GM10847 (cell line): ENCODE data around the gene RARRES1.

Source experiments
- POLR2A ChIP-seq: IDR thresholded peaks from 2 replicates; pipeline ENCODE4 v1.6.1; 2011; ENCODE audit not compliant: insufficient read length; ENCODE audit errors: extremely low read depth

RARRES1 gene

DNA sequence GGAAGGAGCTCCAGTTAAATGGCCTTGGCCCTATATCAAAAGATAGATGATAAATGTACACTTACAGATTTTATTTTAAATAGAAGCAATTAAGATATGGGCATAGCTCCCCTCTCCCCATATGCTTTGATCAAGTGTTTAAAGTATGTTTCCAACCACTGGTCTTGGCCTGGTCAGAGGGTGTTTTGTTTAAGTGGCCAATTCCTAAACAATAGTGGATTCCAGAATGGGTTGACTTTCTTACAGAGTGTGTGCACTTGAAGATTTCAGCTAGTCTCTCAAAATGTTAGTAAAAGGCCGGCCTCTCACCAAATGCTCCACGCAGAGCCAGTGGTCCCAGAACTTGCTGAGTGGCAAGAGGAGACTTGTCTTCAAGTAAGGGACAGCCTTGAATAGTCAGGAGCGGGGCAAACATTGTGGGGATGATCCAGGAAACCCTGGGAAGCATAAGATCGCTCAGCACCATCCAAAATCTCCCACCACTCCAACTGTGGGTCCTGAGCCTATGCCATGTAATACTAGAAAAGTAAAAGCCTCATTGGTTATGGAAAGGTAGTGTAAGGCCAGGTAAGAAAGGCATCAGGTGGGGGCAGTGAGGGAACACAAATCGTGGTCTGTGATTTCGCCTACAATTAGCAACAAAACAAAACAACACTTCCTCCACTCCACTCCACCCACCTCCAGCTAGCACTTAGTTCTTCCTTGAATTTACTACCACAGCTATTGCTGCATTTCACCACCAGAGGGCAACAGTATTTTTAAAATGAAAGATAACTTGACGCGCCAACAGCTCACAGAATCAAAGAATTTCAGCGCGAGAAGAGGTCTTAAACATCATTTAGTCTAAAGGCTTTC, 4.8 kb downstream of the RARRES1 start:
- no peak for TF ChIP-seq POLR2A

DNA sequence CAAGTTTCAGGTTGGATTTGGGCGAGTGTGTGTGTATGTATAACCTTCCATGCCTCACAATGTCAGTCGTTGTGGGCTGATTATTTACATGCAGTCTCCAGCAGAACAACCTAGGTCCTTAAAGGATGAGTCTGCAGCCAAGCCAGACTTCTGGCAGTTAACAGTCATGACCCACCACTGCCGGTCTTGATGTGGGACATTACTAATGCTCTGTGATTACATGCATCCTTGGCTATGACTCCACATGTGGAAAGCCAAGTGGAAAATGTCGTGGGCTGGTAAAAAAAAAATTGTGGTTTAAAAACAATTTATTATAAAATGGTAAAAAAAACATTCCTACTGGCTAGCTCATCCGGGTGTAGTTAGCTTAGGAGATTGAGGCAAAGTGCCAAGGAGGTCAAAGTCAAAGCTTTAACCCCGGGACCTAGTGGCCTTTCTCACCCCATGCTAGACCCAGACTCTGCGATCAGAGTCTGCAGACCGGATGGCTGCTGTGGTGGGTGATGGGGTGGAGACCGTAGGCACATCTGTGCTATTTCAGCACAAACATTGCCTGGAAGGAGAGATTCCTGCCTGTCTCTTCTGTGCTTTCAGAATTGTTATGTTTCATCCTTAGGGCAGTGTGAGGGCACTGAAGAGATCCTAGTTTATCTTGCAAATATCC, 6.8 kb downstream of the RARRES1 start:
- TF ChIP-seq POLR2A = no peak

DNA sequence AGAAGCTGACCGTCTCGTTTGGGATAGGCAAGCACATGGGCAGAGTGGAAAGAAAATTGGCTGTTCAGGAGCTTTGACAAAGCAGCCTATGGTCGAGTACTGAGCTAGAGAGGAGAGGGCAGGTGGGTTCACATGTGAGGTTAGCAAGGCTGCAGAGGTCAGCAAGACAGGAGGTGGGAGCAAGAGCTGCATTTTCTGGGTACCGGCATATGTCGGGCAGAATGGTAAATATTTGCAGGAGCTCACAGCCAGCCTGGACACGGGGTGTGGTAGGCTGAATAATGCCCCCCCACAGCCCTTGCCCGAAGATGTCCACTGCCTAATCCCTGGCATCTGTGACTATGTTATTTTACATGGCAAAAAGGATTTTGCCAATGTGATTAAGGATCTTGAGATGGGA, 8.3 kb downstream of the RARRES1 start:
- no peak for TF ChIP-seq POLR2A

DNA sequence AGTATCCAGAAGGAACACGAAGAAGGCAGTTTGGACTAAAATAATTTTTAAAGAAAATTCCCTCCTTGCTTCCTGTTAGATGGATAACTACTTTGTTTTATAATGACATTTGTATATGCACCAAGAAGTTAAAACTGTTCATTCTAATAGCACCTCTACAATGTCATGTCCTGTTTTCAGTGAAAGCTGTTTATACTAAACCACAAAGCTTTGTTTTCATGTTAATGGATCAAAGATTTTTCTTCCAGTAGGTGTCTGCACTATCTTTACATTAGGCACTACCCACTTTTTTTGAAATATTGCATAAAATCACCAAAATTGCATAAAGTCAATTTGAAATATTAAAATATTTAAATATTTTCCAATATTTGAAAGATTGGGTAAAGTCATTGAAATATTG, 10.1 kb downstream of the RARRES1 start:
- TF ChIP-seq POLR2A = no peak

DNA sequence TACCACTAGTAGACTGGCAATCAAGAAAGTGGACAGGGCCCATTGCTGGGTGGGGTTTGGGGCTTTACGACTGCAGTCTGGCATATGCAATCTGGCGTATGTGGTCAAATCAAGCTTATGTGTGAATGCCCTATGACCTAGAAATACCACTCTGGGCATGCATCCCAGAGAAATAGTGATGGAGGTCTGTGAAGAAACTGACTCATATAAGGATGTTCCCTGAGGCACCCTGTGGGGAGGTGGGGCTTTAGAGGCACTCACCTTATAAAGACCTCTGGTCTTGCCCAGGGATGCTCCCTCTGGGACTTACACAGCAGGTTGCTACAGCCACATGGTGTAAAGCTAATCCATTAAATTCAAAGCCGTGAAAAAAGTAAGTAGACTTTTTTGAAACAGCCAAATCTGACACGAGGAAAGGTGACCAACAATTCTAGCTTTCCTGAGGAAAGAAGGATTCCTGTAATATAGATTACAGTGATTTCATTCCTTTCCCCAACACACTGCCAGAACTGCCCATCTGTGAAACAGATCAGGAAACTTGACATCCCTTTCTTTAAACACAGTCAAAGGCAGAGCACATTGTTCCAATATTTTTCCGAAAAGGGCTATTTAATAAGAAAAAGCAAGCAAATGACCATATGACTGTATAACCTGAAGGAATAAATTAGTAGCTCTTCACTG, 13.6 kb downstream of the RARRES1 start:
- no peak for TF ChIP-seq POLR2A

DNA sequence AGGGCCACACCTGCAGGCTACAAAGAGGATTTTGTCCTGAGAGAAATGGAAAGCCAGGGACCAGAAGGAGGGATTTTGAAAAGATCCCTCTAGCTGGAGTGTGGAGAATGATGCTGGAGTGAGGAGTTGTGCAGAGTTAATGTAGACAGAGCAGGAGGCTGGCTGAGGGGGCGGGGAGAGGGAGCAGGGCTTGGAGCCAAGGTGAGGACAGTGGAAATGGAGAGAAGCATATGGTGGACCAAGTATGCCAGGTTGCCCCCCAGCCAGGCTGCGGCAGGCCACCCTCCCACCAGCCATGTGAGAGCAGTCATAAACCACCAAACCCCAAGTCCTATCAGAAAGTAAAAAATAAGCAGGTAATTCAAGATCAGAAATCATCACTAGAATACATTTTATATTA, 14.7 kb downstream of the RARRES1 start:
- no peak for TF ChIP-seq POLR2A

DNA sequence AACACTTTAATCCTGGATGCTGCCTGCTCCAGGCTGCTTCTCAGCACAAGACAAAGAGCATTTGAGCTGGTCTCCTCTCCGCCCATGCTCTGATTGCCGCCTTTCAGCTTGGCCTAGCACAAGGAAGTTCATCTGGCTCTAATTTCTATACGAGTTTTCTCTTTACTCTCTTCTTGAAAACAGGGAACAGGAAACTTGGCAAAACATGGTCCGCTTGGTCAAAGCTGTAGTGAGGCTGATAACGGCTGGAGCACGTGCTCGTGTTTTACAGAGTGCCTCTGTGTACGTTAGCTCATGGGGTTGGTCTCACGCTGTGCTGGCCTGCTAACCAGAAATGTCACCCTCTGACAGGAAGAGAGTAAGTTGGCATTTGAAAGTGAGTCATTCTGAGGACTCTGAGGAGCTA, 19.2 kb downstream of the RARRES1 start:
- no peak for TF ChIP-seq POLR2A

DNA sequence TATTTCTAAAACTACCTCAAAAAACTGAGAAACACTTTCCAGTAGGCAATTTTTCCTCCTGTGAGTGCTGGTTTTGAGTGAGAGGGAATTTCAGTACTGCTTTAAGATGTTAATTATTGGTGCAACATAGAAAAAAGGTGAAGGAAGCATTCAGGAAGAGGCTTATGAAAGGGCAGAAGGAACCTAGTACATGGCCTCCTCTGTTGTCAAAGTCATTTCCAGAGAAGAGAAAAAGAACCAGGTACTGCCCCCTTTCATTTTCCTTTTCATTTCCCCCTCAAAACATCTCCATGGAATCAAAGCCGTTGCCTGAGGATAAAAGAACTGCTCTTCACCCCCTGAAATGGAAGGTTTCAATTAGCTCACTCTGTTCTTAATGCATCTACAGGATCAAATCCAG, 19.8 kb downstream of the RARRES1 start:
- no peak for TF ChIP-seq POLR2A

DNA sequence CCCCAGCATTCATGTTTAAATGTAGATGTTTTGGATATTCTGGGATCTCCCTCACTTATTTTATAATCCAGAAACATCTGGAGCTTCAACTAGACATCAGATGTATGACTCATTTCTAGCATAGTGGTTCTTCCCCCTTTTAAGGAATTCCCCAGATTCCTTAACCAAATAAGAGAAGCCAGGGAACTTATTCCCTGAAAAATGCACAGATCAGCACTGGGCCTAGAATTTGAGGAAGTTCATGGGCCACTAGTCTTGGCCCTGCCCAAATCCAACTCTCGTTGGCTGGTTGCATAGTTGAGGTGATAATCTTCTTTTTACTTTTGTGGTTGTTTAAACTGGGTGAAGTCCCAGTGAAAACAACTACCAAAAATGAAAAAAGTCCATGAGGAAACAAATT, 20.4 kb downstream of the RARRES1 start:
- no peak for TF ChIP-seq POLR2A

DNA sequence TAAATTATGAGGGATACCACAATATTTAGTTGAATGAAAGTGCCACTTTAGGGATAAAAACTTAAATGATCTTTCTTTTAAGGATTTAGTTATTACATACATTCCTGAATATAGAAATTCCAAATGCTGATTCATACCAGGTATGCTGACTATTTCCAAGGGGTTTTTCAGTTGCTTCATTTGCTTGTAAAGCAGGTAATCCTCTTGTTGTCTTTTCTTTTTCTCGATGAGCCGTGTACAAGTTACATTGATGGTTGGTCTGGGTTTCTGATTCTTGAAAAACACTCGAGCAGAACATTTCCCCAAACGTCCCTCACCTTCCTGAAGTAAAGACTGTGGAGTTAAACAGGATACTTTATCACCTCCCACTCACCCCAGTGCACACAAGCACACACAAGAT, 21.7 kb downstream of the RARRES1 start:
- no peak for TF ChIP-seq POLR2A

DNA sequence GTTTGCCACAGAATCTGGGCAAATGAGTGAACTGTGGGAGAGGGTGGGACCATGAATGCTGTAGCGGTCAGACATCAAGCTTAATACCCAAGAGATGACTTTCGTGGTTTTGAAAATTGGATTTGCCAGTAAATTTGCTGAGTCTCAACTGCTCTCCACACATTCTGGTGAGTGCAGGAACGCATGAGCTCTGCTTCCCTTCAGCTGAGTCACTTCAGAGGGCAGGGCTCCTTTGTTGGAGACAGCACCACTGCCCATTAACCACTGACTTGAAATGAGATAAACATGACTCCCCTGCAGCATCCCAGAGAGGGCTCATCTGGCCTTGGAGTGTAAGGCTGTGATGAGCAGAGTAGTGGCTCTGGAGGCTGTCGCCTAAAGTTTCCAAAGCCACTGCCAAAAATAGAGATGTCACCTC, 22.6 kb downstream of the RARRES1 start:
- TF ChIP-seq POLR2A = no peak

DNA sequence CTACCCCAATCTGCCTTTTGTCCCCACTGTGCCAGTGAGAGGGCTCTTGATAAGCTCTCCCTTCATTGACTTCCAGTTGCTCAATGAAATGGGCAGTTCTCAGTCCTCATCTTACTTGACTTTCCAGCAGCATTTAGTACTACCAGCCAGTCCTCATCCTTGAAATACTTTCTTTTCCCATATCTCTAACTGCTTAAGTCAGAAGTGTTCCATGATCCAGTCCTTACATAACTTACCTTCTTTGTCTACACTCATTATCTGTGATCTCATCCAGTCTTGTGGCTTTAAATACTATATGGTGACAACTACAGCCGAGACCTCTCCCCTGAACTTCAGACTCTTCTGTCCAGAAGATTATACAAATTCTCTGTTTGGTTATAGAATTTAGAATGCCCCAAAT, 28.7 kb downstream of the RARRES1 start:
- TF ChIP-seq POLR2A = no peak

DNA sequence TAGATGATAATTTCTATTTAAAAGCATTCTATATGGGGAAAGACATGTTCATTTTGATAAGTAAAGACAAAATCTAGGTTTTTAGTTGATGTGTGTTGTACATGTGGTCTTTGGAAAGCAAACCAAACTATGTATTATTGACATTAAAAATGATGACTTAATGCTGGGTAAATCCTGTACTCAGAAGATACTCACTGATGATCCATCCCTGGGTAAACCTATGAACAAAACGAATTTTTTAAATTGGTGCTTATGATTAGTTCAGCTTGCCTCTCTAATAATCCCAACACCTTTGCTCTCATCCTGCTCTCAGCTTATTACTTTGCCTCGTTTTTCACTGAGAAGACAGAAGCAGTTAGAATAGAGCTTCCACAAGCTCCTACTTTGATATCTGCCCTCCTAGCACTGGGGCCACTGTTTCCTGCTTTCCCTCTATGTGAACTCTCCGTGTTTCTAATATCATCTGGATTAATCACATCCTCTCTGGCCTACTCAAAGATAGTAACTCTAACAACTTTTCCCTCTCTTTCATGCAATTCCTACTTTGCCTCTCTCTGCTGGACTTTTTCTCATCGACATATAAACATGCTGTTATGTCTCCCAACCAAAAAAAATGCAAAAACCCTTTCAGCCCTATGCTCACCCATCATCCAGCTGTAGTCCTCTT, 29.3 kb downstream of the RARRES1 start:
- TF ChIP-seq POLR2A = no peak

DNA sequence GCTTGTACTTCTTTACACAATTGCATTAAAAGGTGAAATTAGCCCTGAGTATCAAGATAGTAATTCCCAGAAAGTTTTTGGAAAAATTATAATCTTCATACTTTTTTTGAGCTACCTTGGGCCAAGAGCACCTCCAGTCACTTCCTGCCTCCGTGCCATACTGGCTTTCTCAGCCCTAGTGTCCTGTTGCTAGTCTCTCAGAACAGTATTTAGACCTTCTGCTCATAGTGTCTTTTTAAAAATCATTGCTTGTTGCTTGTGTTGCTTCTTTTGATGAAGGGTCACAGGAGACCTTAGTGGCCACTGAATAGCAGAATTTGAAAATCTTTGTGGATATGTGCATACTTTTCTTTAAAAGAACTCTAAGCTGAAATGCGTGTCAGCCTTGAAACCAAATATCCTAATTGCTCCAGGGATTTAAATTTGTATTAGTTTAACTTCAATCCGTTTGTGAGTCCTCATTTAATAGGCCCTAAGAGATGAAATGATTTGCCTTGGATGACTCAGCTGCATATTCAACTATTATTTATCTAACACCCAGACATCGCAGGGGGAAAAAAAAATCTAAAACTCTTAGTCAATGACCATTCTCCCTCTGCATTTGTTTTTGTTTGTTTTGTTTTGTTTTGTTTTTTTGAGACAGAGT, 30.7 kb downstream of the RARRES1 start:
- no peak for TF ChIP-seq POLR2A

DNA sequence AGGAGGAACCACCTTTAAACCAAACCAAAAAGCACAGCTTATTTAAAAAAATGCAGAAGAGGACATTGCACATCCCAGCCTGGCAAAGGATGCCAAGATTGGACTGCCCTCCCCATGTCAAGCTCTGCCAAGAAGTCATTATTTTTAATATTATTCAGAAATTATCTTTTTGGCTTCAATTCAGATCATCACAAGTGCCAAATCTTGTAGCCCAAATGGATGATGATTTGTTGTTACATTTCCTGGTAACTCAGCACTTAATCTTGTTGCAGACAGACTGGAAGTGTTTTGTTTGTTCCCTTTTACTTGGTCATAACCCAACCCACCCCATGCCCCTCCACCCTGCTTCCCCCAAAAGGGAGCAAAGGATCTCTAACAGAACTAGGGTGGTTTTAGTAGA, 31.7 kb downstream of the RARRES1 start:
- no peak for TF ChIP-seq POLR2A

DNA sequence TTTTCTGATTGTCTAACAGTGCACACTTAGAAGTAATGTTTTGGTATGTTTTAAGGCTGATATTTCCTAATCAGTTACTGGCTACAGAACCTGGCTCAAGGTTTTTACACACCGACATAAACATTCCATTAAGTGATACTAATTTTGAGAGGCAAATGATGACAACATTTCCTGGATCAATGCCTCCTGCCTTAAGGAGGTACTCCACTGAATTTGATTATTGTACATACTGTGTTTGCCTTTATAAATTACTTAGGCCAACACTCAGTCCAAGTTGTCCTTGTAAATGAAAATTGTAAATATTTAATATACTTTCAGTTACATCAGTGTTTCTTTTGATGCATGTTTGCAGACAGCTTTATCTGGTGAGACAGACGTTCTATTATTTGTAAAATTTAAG, 35.6 kb downstream of the RARRES1 start:
- TF ChIP-seq POLR2A = no peak

DNA sequence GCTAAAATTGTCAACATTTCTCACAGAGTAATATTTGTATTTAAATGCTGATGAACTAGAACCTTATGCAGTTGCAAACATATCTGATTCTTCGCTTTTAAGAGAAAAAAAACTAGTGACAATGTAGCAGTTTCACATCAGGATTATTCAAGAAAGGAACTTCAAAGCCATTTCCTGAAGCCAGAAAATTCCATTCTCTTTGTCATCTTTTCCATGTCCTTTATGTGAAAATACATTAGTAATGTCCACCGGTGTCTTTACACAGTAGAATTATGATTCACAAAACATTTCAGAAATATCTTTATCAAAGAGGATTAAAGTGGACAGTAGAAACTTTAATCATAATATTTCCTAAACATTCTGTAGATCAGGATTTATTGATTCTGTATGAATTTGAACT, 47.1 kb downstream of the RARRES1 start:
- no peak for TF ChIP-seq POLR2A
